GM12878 (cell line): Measurements from ENCODE around the gene CCDC27. TPM values are rescaled to one million over a fixed set of nuclear protein-coding genes. Genes with fewer than 3 reads are reported as not detected.

ENCODE experiments used
- ATAC-seq: fragments of 200-7000 bp; cut with Tn5 transposase; 3 replicates; pipeline ENCODE4 v1.9.1; 2020; ENCODE audit warnings: mild to moderate bottlenecking, moderate library complexity
- BruUV-seq: library from RNA; stranded (reverse); fragments of 400-500 nt; replicated peaks from 2 replicates; lab custom pipeline; 2021; lab: Mats Ljungman, UMichigan
- CTCF ChIA-PET: fragments of 300-600 bp; sonication (Branson Sonifier 250); formaldehyde crosslinking; extraction: SDS; loops from one replicate; lab custom pipeline; 2021; ENCODE audit warnings: inconsistent platforms; lab: Yijun Ruan, JAX
- POLR2A ChIA-PET: fragments of 350-600 bp; formaldehyde crosslinking; extraction: SDS; loops from one replicate; lab custom pipeline; 2021; ENCODE audit warnings: inconsistent platforms; lab: Charles Lee
- RAD21 ChIA-PET: fragments of 300-600 bp; sonication (Branson Sonifier 250); formaldehyde crosslinking; loops from one replicate; lab custom pipeline; 2023; ENCODE audit warnings: antibody characterized with exemption; ENCODE audit not compliant: unreplicated experiment; lab: Charles Lee
- SMC1A ChIA-PET: fragments of 300-600 bp; sonication (Branson Sonifier 250); formaldehyde crosslinking; loops from one replicate; lab custom pipeline; 2023; ENCODE audit not compliant: unreplicated experiment, uncharacterized antibody; lab: Charles Lee
- DNase-seq: peaks from one replicate; pipeline ENCODE4 v3.0.0-alpha.2; 2011; ENCODE audit warnings: low read depth, low spot score
- FAIRE-seq: peaks from 3 replicates; lab custom pipeline; 2011; peaks lifted over from hg19 to GRCh38; lab: Jason Lieb, UNC
- H2AFZ ChIP-seq: 2 replicates; pipeline ENCODE4 v1.6.0; 2011; ENCODE audit warnings: low read depth, low read length, control low read depth; ENCODE audit not compliant: control insufficient read depth
- H3K27ac ChIP-seq: 2 replicates; pipeline ENCODE4 v1.5.1; 2011; ENCODE audit warnings: control low read depth; ENCODE audit not compliant: control insufficient read depth, insufficient read depth
- H3K27me3 ChIP-seq, 2 experiments: replicated peaks in 1 of 2; 2 replicates each; pipeline versions ENCODE4 v1.6.0 to v1.6.1; 2011; ENCODE audit warnings: low read length in 1 of 2; ENCODE audit not compliant: control insufficient read depth in 2 of 2, insufficient read depth in 2 of 2
- H3K36me3 ChIP-seq, 2 experiments: 2 replicates each; pipeline ENCODE4 v1.5.1; 2011; ENCODE audit warnings: low read length in 1 of 2; ENCODE audit not compliant: control insufficient read depth in 2 of 2, insufficient read depth in 2 of 2
- H3K4me1 ChIP-seq: 2 replicates; pipeline ENCODE4 v1.6.1; 2011; ENCODE audit warnings: mild to moderate bottlenecking, low read length, moderate library complexity, mixed read lengths; ENCODE audit not compliant: control insufficient read depth, insufficient read depth
- H3K4me2 ChIP-seq: 2 replicates; pipeline ENCODE4 v1.6.0; 2011; ENCODE audit warnings: control low read depth; ENCODE audit not compliant: control insufficient read depth, insufficient read depth
- H3K4me3 ChIP-seq: fragments of 200-600 bp; sonication (generic); 2 replicates; pipeline ENCODE4 v1.5.1; 2016
- H3K79me2 ChIP-seq: 2 replicates; pipeline ENCODE4 v1.6.0; 2011; ENCODE audit warnings: low read length; ENCODE audit not compliant: control insufficient read depth, insufficient read depth
- H3K9ac ChIP-seq: 2 replicates; pipeline ENCODE4 v1.8.0; 2011; ENCODE audit warnings: low read length, control low read depth, mixed read lengths; ENCODE audit not compliant: control insufficient read depth, insufficient read depth
- H3K9me3 ChIP-seq: replicated peaks from 3 replicates; pipeline ENCODE4 v1.5.1; 2011; ENCODE audit warnings: mild to moderate bottlenecking, low read length; ENCODE audit not compliant: control insufficient read depth, insufficient read depth
- H4K20me1 ChIP-seq: 2 replicates; pipeline ENCODE4 v1.6.0; 2011; ENCODE audit not compliant: control insufficient read depth, insufficient read depth
- BACH1 ChIP-seq: fragments of 450-650 bp; IDR thresholded peaks from 2 replicates; pipeline ENCODE4 v1.6.1; 2017; ENCODE audit warnings: mild to moderate bottlenecking, borderline replicate concordance
- MEF2B ChIP-seq: fragments of 450-650 bp; IDR thresholded peaks from 2 replicates; pipeline ENCODE4 v1.6.1; 2018; ENCODE audit warnings: mild to moderate bottlenecking, moderate library complexity; ENCODE audit not compliant: partially characterized antibody, poor library complexity, severe bottlenecking
- NFYA ChIP-seq: IDR thresholded peaks from 2 replicates; pipeline ENCODE4 v1.6.1; 2011; ENCODE audit warnings: low read depth, mild to moderate bottlenecking, low read length, improper control_type of control experiment, borderline replicate concordance
- PAX5 ChIP-seq: IDR thresholded peaks from 2 replicates; pipeline ENCODE4 v1.6.1; 2011; ENCODE audit warnings: low read depth, low read length, borderline replicate concordance
- RCOR1 ChIP-seq: conservative IDR thresholded peaks from 2 replicates; pipeline ENCODE4 v1.6.1; 2012; ENCODE audit warnings: low read depth, low read length, improper control_type of control experiment
- SMARCA5 ChIP-seq: fragments of 450-650 bp; IDR thresholded peaks from 2 replicates; pipeline ENCODE4 v1.6.1; 2017; ENCODE audit warnings: mild to moderate bottlenecking
- SMC3 ChIP-seq: IDR thresholded peaks from 2 replicates; pipeline ENCODE4 v1.6.1; 2011; ENCODE audit warnings: low read length, improper control_type of control experiment, borderline replicate concordance
- SP1 ChIP-seq: IDR thresholded peaks from one replicate; pipeline ENCODE4 v1.6.1; 2011; ENCODE audit warnings: low read depth, low read length
- TCF12 ChIP-seq: IDR thresholded peaks from 2 replicates; pipeline ENCODE4 v1.6.1; 2011; ENCODE audit warnings: low read depth, mild to moderate bottlenecking, low read length
- ZNF207 ChIP-seq: fragments of 450-650 bp; IDR thresholded peaks from 2 replicates; pipeline ENCODE4 v1.6.1; 2014; ENCODE audit warnings: antibody characterized with exemption, mild to moderate bottlenecking, borderline replicate concordance
- WGBS: methylation state at CpG from one replicate; pipeline ENCODE4 v1.1.6; 2016; ENCODE audit warnings: low lambda C conversion rate; ENCODE audit not compliant: insufficient replicate concordance, insufficient coverage; ENCODE audit errors: missing lambda C conversion rate; 5-methylcytosine and 5-hydroxymethylcytosine counted together
- in situ Hi-C: fragments of 300-500 bp; cut with MboI; formaldehyde crosslinking; loops from 9 replicates; pipeline ENCODE4 v1.14.3; 2018; ENCODE audit warnings: mixed read lengths
- intact Hi-C: fragments of 100-400 bp; cut with micrococcal nuclease; formaldehyde crosslinking; loops from one replicate; pipeline ENCODE4 v1.14.2; 2022; ENCODE audit not compliant: unreplicated experiment
- polyA plus RNA-seq, 11 experiments: library from polyadenylated mRNA; depleted of rRNA in 4 of 11; unstranded in 6 of 11; stranded (reverse) in 5 of 11; fragments of >200 nt; fragmentation: Nextera tagmentation in 4 of 11; fragmentation: Illumina TruSeq in 1 of 11; extraction: Ambion mirVana in 4 of 11; extraction: Trizol in 1 of 11; gene quantifications; 1 replicate in 1 of 11; 2 replicates in 10 of 11; pipeline versions ENCODE4 v1.2.1 to v1.2.3, GENCODE V29; 2011 to 2016; ENCODE audit warnings: inconsistent platforms in 2 of 11, missing spikeins in 2 of 11, low read depth in 1 of 11
- total RNA-seq, 4 experiments: library from RNA; depleted of rRNA in 3 of 4; stranded (reverse); fragments of >200 nt in 3 of 4; fragmentation: Illumina TruSeq in 1 of 4; extraction: Trizol in 1 of 4; gene quantifications; 2 replicates each; pipeline versions ENCODE4 v1.2.1 to v1.2.3, GENCODE V29; 2013 to 2021

Gene CCDC27
- total and polyA plus RNA-seq, 10 of the 15 experiments (the other 5 are each of a cell fraction or from before 2014, with no cell fraction given): 0.05 TPM; not detected in 9

DNA sequence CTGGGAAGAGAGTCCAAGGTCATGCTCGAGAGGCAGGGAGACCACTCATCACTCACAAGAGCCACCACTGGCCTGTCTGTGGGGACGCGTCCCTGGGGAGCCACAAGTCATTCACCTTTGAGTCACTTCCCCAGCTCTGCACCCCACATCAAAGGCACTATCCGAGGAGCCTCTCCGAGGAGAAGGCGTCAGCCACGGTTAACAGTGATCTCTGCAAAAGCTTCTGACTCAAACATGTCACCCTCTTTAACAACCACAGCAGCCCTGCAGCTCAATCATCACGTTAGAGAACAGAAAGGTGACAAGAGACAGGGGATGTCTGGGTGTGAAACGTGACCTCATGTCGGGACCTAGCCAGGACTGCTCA lies 35.1 kb downstream of the CCDC27 start (continued):
- TF ChIP-seq PAX5 (peak; percentile 89), SMARCA5 (no peak), MEF2B (peak; percentile 96), TCF12 (peak; percentile 69), BACH1 (no peak), SMC3 (no peak), ZNF207 (no peak), SP1 (peak; percentile 38)
- TF ChIP-seq, all 136 proteins: peak for 37

DNA sequence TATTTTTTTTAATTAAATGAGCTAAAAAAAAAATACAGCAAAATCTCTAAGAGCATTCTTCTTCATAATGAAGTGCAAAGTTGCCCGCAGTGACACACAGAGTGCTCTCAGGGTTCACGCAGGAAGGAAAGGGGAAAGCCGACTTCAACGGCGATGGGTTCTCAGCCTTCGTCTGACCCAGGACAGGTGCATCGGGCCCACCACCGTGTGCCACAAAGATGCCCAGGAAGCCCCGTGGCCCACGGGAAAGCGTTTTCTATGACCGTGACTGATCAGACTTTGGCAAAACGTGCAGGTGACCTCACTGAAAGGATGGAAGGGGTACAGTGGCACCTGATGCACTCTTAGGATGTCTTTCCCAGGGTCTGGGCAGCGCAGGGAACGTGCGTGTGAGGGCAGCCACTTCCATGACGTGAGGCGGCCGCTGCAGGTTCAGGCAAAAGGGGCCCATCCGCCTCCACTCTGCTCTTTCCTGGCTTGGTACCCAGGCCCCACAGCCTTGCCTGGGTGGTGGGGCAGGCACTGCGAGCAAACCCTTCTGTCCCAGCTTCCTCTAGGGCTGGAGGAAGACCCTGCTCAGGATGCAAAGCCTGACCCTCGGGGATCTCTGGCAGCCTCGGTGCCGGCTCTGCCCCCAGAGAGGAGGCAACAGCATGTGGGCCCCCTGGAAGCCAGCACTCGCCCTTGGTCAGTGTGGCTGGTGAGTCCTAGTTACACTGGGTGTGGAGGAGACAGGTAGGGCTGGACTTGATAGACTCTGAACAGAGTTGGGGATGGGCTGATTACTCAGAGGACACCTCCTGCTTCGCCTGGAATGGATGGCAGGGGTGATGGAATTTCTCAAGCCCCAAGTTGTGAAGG lies 35.7 kb downstream of the CCDC27 start:
- ATAC-seq (no peak), FAIRE-seq (no peak), DNase-seq (no peak)
- 52% methylated on average over 26 of the region's 26 CpGs for WGBS
- no peaks in the 10 kb centered on the region for H3K27me3 ChIP-seq
- peaks cover 13% of the 10 kb centered on the region for H3K79me2 ChIP-seq
- POLR2A ChIA-PET: no interaction called here
- H3K9ac ChIP-seq: no peak overlapping the region
- TF ChIP-seq RCOR1 (no peak), NFYA (no peak), TCF12 (no peak)
- H3K36me3 ChIP-seq: peaks cover 19 to 20% of the 10 kb centered on the region in 2 experiments
- peaks cover 14% of the 10 kb centered on the region for H3K4me1 ChIP-seq
- SMC1A ChIA-PET: no interaction called here
- H3K27ac ChIP-seq: no peak overlapping the region
- RAD21 ChIA-PET: no interaction called here
- no peak overlapping the region for H2AFZ ChIP-seq
- H3K9me3 ChIP-seq: no peaks in the 10 kb centered on the region
- no peak overlapping the region for H3K4me2 ChIP-seq
- H3K4me3 ChIP-seq: no peak overlapping the region
- in situ Hi-C loops (no loop called here), intact Hi-C loops (no loop called here)
- BruUV-seq: no TSS peak
- no peaks in the 10 kb centered on the region for H4K20me1 ChIP-seq
- CTCF ChIA-PET: interaction anchor here (0.7 kb wide), 2 partner anchors 8 to 14 kb away, joined by 3 read pairs; partner anchors contain the start of gene LRRC47
